GM12891 (cell line): ENCODE results near the gene WHAMM.

ENCODE experiments used
- DNase-seq: peaks from one replicate; pipeline ENCODE4 v3.0.0; 2011; ENCODE audit warnings: low spot score; ENCODE audit not compliant: insufficient read length
- FAIRE-seq: peaks from 2 replicates; lab custom pipeline; 2011; peaks lifted over from hg19 to GRCh38; lab: Jason Lieb, UNC
- PAX5 ChIP-seq: IDR thresholded peaks from 2 replicates; pipeline ENCODE4 v1.6.1; 2011; ENCODE audit warnings: low read length, moderate library complexity, mild to moderate bottlenecking; ENCODE audit not compliant: insufficient read depth, severe bottlenecking
- POLR2A ChIP-seq: IDR thresholded peaks from 2 replicates; pipeline ENCODE4 v1.6.1; 2011; ENCODE audit warnings: low read depth, low read length, control low read depth
- POLR2AphosphoS5 ChIP-seq: IDR thresholded peaks from 2 replicates; pipeline ENCODE4 v1.6.1; 2011; ENCODE audit warnings: low read depth, low read length, control low read depth
- POU2F2 ChIP-seq: IDR thresholded peaks from 2 replicates; pipeline ENCODE4 v1.6.1; 2011; ENCODE audit warnings: low read depth, mild to moderate bottlenecking, control low read depth, low read length, moderate library complexity
- SPI1 ChIP-seq: IDR thresholded peaks from 2 replicates; pipeline ENCODE4 v1.6.1; 2011; ENCODE audit warnings: low read depth, low read length, control low read depth
- TAF1 ChIP-seq: IDR thresholded peaks from 2 replicates; pipeline ENCODE4 v1.6.1; 2011; ENCODE audit warnings: low read depth, low read length, control low read depth

WHAMM gene

GRCh38 chr15:82882273-82882928 lies 73.0 kb downstream of the WHAMM start:
- no peak for DNase-seq
- FAIRE-seq, result no peak

More at GRCh38 chr15:82882273-82882928, 73.0 kb downstream of the WHAMM start:
- TF ChIP-seq SPI1 (no peak), POLR2A (no peak), PAX5 (no peak), TAF1 (no peak), POU2F2 (no peak), POLR2AphosphoS5 (no peak)
